Panc1 (cell line): ENCODE results near the gene YWHAQ.

Source experiments
- POLR2AphosphoS5 ChIP-seq: IDR thresholded peaks from 2 replicates; pipeline ENCODE4 v1.6.1; 2012; ENCODE audit warnings: mild to moderate bottlenecking, low read depth, low read length, moderate library complexity
- TF ChIP-seq, protein P1 (sequence below): fragments of 450-650 bp; IDR thresholded peaks from 2 replicates; pipeline ENCODE4 v1.5.1; 2017; ENCODE audit warnings: mild to moderate bottlenecking
- TF ChIP-seq, protein P2 (sequence below), 2 experiments: IDR thresholded peaks; 2 replicates each; pipeline ENCODE4 v1.6.1; 2011 to 2012; ENCODE audit warnings: low read depth in 2 of 2, control low read depth in 1 of 2, low read length in 1 of 2, mild to moderate bottlenecking in 1 of 2, moderate library complexity in 1 of 2; ENCODE audit not compliant: insufficient read depth in 1 of 2

DNA sequence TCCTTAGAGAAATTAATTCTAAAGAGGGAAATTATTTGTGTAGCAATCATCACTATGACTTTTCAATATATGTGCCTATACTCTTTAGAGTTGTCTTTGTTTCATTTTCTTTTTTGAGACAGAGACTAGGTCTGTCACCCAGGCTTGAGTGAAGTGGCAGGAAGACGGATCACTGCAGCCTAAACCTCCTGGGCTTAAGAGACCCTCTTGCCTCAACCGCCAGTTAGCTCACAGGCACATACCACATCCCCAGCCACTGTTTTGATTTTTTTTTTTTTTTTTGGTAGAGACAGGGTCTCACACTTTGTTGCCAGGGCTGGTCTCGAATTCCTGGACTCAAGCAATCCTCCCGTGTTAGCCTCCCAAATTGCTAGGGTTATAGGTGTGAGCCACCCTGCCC, 12.4 kb downstream of the YWHAQ start:
- TF ChIP-seq, protein P1, sequence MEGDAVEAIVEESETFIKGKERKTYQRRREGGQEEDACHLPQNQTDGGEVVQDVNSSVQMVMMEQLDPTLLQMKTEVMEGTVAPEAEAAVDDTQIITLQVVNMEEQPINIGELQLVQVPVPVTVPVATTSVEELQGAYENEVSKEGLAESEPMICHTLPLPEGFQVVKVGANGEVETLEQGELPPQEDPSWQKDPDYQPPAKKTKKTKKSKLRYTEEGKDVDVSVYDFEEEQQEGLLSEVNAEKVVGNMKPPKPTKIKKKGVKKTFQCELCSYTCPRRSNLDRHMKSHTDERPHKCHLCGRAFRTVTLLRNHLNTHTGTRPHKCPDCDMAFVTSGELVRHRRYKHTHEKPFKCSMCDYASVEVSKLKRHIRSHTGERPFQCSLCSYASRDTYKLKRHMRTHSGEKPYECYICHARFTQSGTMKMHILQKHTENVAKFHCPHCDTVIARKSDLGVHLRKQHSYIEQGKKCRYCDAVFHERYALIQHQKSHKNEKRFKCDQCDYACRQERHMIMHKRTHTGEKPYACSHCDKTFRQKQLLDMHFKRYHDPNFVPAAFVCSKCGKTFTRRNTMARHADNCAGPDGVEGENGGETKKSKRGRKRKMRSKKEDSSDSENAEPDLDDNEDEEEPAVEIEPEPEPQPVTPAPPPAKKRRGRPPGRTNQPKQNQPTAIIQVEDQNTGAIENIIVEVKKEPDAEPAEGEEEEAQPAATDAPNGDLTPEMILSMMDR = no peak
- TF ChIP-seq, protein P2, sequence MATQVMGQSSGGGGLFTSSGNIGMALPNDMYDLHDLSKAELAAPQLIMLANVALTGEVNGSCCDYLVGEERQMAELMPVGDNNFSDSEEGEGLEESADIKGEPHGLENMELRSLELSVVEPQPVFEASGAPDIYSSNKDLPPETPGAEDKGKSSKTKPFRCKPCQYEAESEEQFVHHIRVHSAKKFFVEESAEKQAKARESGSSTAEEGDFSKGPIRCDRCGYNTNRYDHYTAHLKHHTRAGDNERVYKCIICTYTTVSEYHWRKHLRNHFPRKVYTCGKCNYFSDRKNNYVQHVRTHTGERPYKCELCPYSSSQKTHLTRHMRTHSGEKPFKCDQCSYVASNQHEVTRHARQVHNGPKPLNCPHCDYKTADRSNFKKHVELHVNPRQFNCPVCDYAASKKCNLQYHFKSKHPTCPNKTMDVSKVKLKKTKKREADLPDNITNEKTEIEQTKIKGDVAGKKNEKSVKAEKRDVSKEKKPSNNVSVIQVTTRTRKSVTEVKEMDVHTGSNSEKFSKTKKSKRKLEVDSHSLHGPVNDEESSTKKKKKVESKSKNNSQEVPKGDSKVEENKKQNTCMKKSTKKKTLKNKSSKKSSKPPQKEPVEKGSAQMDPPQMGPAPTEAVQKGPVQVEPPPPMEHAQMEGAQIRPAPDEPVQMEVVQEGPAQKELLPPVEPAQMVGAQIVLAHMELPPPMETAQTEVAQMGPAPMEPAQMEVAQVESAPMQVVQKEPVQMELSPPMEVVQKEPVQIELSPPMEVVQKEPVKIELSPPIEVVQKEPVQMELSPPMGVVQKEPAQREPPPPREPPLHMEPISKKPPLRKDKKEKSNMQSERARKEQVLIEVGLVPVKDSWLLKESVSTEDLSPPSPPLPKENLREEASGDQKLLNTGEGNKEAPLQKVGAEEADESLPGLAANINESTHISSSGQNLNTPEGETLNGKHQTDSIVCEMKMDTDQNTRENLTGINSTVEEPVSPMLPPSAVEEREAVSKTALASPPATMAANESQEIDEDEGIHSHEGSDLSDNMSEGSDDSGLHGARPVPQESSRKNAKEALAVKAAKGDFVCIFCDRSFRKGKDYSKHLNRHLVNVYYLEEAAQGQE (IDR thresholded peaks at IDR 0.05; ENCODE audit: insufficient read depth in 1 of 2, low read depth in 2 of 2, low read length in 1 of 2) = no peak
- TF ChIP-seq POLR2AphosphoS5 = no peak
